Uterus (tissue), 2 donors: Measurements from ENCODE around the gene LIMCH1.

Source experiments
- POLR2A ChIP-seq, 2 donors: fragments of 450-650 bp; IDR thresholded peaks; one replicate each; pipeline ENCODE4 v1.6.1; 2016; ENCODE audit warnings: antibody characterized with exemption in 2 of 2, mild to moderate bottlenecking in 1 of 2, moderate library complexity in 1 of 2
- TF ChIP-seq, protein P1 (sequence below), 4 experiments: fragments of 200-600 bp in 2 of 4; fragments of 450-650 bp in 2 of 4; sonication (generic) in 2 of 4; IDR thresholded peaks; one replicate each; pipeline ENCODE4 v1.5.1; 2016 to 2019; ENCODE audit warnings: antibody characterized with exemption in 4 of 4, mild to moderate bottlenecking in 2 of 4, moderate library complexity in 1 of 4

DNA sequence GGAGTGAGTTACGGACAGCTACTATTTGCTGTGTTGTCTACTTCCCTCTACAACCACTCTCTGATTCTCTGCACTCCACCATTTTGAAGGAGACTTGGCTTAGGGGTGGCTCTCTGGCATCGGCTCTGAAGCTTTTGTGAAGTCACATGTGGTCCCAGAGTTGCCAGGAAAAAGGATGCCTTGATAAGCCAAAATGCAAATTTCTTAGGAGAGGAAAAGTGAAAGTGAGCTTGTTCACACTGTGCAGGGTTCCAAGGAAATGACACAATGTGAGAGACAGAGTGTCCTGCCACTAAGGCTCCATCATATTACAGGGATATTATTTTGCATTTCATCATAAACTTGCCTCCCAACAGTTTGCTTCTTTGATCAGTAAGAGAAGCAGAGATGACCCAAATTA lies 203.4 kb downstream of the LIMCH1 start:
- TF ChIP-seq, protein P1, sequence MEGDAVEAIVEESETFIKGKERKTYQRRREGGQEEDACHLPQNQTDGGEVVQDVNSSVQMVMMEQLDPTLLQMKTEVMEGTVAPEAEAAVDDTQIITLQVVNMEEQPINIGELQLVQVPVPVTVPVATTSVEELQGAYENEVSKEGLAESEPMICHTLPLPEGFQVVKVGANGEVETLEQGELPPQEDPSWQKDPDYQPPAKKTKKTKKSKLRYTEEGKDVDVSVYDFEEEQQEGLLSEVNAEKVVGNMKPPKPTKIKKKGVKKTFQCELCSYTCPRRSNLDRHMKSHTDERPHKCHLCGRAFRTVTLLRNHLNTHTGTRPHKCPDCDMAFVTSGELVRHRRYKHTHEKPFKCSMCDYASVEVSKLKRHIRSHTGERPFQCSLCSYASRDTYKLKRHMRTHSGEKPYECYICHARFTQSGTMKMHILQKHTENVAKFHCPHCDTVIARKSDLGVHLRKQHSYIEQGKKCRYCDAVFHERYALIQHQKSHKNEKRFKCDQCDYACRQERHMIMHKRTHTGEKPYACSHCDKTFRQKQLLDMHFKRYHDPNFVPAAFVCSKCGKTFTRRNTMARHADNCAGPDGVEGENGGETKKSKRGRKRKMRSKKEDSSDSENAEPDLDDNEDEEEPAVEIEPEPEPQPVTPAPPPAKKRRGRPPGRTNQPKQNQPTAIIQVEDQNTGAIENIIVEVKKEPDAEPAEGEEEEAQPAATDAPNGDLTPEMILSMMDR (IDR thresholded peaks at IDR 0.05): no peak
- no peak for TF ChIP-seq POLR2A (IDR thresholded peaks at IDR 0.05)
